WTC11 (cell line): Measurements from ENCODE around the gene BPI. TPM values are rescaled to one million over a fixed set of nuclear protein-coding genes. Genes with fewer than 3 reads are reported as not detected.

ENCODE experiments used
- ATAC-seq: fragments of 200-7000 bp; cut with Tn5 transposase; 2 replicates; pipeline ENCODE4 v1.10.0; 2021; ENCODE audit warnings: mild to moderate bottlenecking, moderate library complexity
- CTCF ChIA-PET: fragments of 300-600 bp; sonication (Branson Sonifier 250); formaldehyde crosslinking; loops from one replicate; lab custom pipeline; 2021; ENCODE audit warnings: antibody characterized with exemption; lab: Charles Lee
- POLR2A ChIA-PET: fragments of 350-600 bp; sonication (Branson Sonifier 250); formaldehyde crosslinking; loops from one replicate; lab custom pipeline; 2021; ENCODE audit warnings: antibody characterized with exemption; lab: Charles Lee
- DNase-seq: peaks from one replicate; pipeline ENCODE4 v3.0.0; 2021; ENCODE audit warnings: low spot score
- H3K27ac Mint-ChIP-seq: 2 replicates; pipeline ENCODE4 v1.8.0; 2021; ENCODE audit warnings: mixed read lengths
- H3K27me3 Mint-ChIP-seq: 2 replicates; pipeline ENCODE4 v1.8.0; 2021; ENCODE audit warnings: low read depth, mild to moderate bottlenecking, moderate library complexity, mixed read lengths
- H3K36me3 Mint-ChIP-seq: 2 replicates; pipeline ENCODE4 v1.8.0; 2021; ENCODE audit warnings: mixed read lengths
- H3K4me1 Mint-ChIP-seq: 2 replicates; pipeline ENCODE4 v1.8.0; 2022; ENCODE audit warnings: mixed read lengths
- H3K4me3 Mint-ChIP-seq: 2 replicates; pipeline ENCODE4 v1.8.0; 2021; ENCODE audit warnings: mild to moderate bottlenecking, moderate library complexity, mixed read lengths
- H3K9me3 Mint-ChIP-seq: 2 replicates; pipeline ENCODE4 v1.8.0; 2021; ENCODE audit warnings: mixed read lengths
- ATF1 ChIP-seq: sonication (generic); formaldehyde crosslinking; IDR thresholded peaks from 2 replicates; pipeline ENCODE4 v1.8.1; 2023; ENCODE audit warnings: mild to moderate bottlenecking, moderate library complexity, missing genetic modification reagents
- EMX1 ChIP-seq: fragments of 250-450 bp; sonication (Bioruptor Pico); IDR thresholded peaks from 2 replicates; pipeline ENCODE4 v1.8.0; 2021; ENCODE audit warnings: mild to moderate bottlenecking
- ESRRA ChIP-seq: sonication (generic); formaldehyde crosslinking; IDR thresholded peaks from 2 replicates; pipeline ENCODE4 v1.8.1; 2022; ENCODE audit warnings: mild to moderate bottlenecking, missing genetic modification reagents, borderline replicate concordance
- FOXJ3 ChIP-seq: sonication (generic); formaldehyde crosslinking; IDR thresholded peaks from 2 replicates; pipeline ENCODE4 v1.9.0; 2021; ENCODE audit warnings: missing genetic modification reagents, mild to moderate bottlenecking, borderline replicate concordance
- GABPB1 ChIP-seq: sonication (generic); formaldehyde crosslinking; IDR thresholded peaks from 2 replicates; pipeline ENCODE4 v1.8.1; 2023; ENCODE audit warnings: mild to moderate bottlenecking, missing genetic modification reagents
- GTF2I ChIP-seq: fragments of 250-450 bp; sonication (Bioruptor Pico); conservative IDR thresholded peaks from 2 replicates; pipeline ENCODE4 v1.4.0; 2021; ENCODE audit warnings: mild to moderate bottlenecking
- NFYB ChIP-seq: sonication (generic); formaldehyde crosslinking; conservative IDR thresholded peaks from 2 replicates; pipeline ENCODE4 v1.8.0; 2022; ENCODE audit warnings: low read depth, missing genetic modification reagents
- NR3C1 ChIP-seq: sonication (generic); formaldehyde crosslinking; conservative IDR thresholded peaks from 2 replicates; pipeline ENCODE4 v1.8.1; 2023; ENCODE audit warnings: low read depth, mild to moderate bottlenecking, missing genetic modification reagents
- PRRX2 ChIP-seq: fragments of 250-450 bp; sonication (Bioruptor Pico); IDR thresholded peaks from 2 replicates; pipeline ENCODE4 v1.8.0; 2021; ENCODE audit warnings: mild to moderate bottlenecking
- TCF7 ChIP-seq: sonication (generic); formaldehyde crosslinking; IDR thresholded peaks from 2 replicates; pipeline ENCODE4 v1.8.0; 2022; ENCODE audit warnings: mild to moderate bottlenecking, low read depth, missing genetic modification reagents, moderate library complexity
- ZNF121 ChIP-seq: sonication (generic); formaldehyde crosslinking; IDR thresholded peaks from 2 replicates; pipeline ENCODE4 v1.8.0; 2023; ENCODE audit warnings: missing genetic modification reagents
- ZNF317 ChIP-seq: sonication (generic); formaldehyde crosslinking; IDR thresholded peaks from 2 replicates; pipeline ENCODE4 v1.8.1; 2023; ENCODE audit warnings: low read depth, mild to moderate bottlenecking, moderate library complexity, missing genetic modification reagents, borderline replicate concordance
- ZNF396 ChIP-seq: fragments of 250-450 bp; sonication (Bioruptor Pico); IDR thresholded peaks from 2 replicates; pipeline ENCODE4 v1.8.0; 2021; ENCODE audit warnings: mild to moderate bottlenecking, moderate library complexity, borderline replicate concordance
- ZNF423 ChIP-seq: fragments of 250-450 bp; sonication (Bioruptor Pico); IDR thresholded peaks from 2 replicates; pipeline ENCODE4 v2.1.2; 2022; ENCODE audit warnings: mild to moderate bottlenecking, moderate library complexity
- ZNF671 ChIP-seq: fragments of 250-450 bp; sonication (Bioruptor Pico); IDR thresholded peaks from 2 replicates; pipeline ENCODE4 v1.8.0; 2021; ENCODE audit warnings: mild to moderate bottlenecking
- total RNA-seq: library from RNA; stranded (reverse); gene quantifications from 3 replicates; pipeline ENCODE4 v1.2.3, GENCODE V29; 2021
- TF ChIP-seq, protein P1 (sequence below): fragments of 200-600 bp; IDR thresholded peaks from 2 replicates; pipeline ENCODE4 v1.8.0; 2022; ENCODE audit warnings: antibody characterized with exemption
- TF ChIP-seq, protein P2 (sequence below): fragments of 250-450 bp; sonication (Bioruptor Pico); IDR thresholded peaks from 2 replicates; pipeline ENCODE4 v1.9.0; 2021; ENCODE audit warnings: mild to moderate bottlenecking
- TF ChIP-seq, protein P3 (sequence below): sonication (generic); formaldehyde crosslinking; IDR thresholded peaks from 2 replicates; pipeline ENCODE4 v1.8.0; 2023; ENCODE audit warnings: missing genetic modification reagents, mild to moderate bottlenecking, borderline replicate concordance
- TF ChIP-seq, protein P4 (sequence below): sonication (generic); formaldehyde crosslinking; IDR thresholded peaks from 2 replicates; pipeline ENCODE4 v1.8.1; 2023; ENCODE audit warnings: mild to moderate bottlenecking, missing genetic modification reagents, moderate library complexity
- TF ChIP-seq, protein P5 (sequence below): fragments of 250-450 bp; sonication (Bioruptor Pico); IDR thresholded peaks from 2 replicates; pipeline ENCODE4 v2.1.2; 2022; ENCODE audit warnings: mild to moderate bottlenecking, moderate library complexity
- TF ChIP-seq, protein P6 (sequence below): sonication (generic); formaldehyde crosslinking; IDR thresholded peaks from 2 replicates; pipeline ENCODE4 v1.8.0; 2022; ENCODE audit warnings: mild to moderate bottlenecking, missing genetic modification reagents
- TF ChIP-seq, protein P7 (sequence below): fragments of 250-450 bp; sonication (Bioruptor Pico); IDR thresholded peaks from 2 replicates; pipeline ENCODE4 v1.8.0; 2021; ENCODE audit warnings: mild to moderate bottlenecking

Gene BPI
- total RNA-seq, 1 experiment from 2014 or later, result not detected

DNA sequence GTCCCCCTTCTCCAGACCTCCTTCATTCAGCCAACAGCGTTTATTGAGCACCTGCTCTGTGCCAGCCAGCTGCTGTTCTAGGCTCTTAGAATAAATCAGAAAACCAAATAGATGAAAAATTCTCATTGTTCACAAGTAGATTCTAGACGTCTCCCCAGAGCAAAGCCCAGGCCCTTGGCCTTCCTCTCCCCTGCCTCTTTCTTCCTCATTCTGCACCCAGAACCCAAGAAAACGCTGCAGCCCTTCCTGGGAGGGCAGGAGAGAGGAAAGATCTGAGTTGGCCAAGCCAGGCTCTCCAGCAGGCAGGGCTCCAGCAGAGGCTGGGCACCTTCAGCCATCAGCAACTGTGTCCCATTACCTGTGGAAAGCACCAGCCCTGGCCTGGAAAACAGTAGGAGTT, 12.0 kb upstream of the BPI start:
- Mint-ChIP-seq H3K4me1 (peaks cover 18% of the 10 kb centered on the region), H3K27ac (no peak overlapping the region), H3K4me3 (no peak overlapping the region), H3K9me3 (no peaks in the 10 kb centered on the region), H3K27me3 (no peaks in the 10 kb centered on the region), H3K36me3 (no peaks in the 10 kb centered on the region)
- ChIA-PET CTCF (no interaction called here), POLR2A (no interaction called here)
- ATAC-seq, result no peak
- TF ChIP-seq, protein P1, sequence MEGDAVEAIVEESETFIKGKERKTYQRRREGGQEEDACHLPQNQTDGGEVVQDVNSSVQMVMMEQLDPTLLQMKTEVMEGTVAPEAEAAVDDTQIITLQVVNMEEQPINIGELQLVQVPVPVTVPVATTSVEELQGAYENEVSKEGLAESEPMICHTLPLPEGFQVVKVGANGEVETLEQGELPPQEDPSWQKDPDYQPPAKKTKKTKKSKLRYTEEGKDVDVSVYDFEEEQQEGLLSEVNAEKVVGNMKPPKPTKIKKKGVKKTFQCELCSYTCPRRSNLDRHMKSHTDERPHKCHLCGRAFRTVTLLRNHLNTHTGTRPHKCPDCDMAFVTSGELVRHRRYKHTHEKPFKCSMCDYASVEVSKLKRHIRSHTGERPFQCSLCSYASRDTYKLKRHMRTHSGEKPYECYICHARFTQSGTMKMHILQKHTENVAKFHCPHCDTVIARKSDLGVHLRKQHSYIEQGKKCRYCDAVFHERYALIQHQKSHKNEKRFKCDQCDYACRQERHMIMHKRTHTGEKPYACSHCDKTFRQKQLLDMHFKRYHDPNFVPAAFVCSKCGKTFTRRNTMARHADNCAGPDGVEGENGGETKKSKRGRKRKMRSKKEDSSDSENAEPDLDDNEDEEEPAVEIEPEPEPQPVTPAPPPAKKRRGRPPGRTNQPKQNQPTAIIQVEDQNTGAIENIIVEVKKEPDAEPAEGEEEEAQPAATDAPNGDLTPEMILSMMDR, result no peak
- TF ChIP-seq, protein P2, sequence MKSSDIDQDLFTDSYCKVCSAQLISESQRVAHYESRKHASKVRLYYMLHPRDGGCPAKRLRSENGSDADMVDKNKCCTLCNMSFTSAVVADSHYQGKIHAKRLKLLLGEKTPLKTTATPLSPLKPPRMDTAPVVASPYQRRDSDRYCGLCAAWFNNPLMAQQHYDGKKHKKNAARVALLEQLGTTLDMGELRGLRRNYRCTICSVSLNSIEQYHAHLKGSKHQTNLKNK (CRISPR knock-in tag), result no peak
- TF ChIP-seq, protein P3, sequence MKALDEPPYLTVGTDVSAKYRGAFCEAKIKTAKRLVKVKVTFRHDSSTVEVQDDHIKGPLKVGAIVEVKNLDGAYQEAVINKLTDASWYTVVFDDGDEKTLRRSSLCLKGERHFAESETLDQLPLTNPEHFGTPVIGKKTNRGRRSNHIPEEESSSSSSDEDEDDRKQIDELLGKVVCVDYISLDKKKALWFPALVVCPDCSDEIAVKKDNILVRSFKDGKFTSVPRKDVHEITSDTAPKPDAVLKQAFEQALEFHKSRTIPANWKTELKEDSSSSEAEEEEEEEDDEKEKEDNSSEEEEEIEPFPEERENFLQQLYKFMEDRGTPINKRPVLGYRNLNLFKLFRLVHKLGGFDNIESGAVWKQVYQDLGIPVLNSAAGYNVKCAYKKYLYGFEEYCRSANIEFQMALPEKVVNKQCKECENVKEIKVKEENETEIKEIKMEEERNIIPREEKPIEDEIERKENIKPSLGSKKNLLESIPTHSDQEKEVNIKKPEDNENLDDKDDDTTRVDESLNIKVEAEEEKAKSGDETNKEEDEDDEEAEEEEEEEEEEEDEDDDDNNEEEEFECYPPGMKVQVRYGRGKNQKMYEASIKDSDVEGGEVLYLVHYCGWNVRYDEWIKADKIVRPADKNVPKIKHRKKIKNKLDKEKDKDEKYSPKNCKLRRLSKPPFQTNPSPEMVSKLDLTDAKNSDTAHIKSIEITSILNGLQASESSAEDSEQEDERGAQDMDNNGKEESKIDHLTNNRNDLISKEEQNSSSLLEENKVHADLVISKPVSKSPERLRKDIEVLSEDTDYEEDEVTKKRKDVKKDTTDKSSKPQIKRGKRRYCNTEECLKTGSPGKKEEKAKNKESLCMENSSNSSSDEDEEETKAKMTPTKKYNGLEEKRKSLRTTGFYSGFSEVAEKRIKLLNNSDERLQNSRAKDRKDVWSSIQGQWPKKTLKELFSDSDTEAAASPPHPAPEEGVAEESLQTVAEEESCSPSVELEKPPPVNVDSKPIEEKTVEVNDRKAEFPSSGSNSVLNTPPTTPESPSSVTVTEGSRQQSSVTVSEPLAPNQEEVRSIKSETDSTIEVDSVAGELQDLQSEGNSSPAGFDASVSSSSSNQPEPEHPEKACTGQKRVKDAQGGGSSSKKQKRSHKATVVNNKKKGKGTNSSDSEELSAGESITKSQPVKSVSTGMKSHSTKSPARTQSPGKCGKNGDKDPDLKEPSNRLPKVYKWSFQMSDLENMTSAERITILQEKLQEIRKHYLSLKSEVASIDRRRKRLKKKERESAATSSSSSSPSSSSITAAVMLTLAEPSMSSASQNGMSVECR (CRISPR knock-in tag), result no peak
- TF ChIP-seq ZNF396 (CRISPR knock-in tag) (no peak), ZNF671 (CRISPR knock-in tag) (no peak), GABPB1 (CRISPR knock-in tag) (no peak), PRRX2 (CRISPR knock-in tag) (no peak)
- TF ChIP-seq, protein P4, sequence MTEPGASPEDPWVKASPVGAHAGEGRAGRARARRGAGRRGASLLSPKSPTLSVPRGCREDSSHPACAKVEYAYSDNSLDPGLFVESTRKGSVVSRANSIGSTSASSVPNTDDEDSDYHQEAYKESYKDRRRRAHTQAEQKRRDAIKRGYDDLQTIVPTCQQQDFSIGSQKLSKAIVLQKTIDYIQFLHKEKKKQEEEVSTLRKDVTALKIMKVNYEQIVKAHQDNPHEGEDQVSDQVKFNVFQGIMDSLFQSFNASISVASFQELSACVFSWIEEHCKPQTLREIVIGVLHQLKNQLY (CRISPR knock-in tag), result no peak
- TF ChIP-seq, all 79 proteins: peak for 0
- DNase-seq, result no peak

DNA sequence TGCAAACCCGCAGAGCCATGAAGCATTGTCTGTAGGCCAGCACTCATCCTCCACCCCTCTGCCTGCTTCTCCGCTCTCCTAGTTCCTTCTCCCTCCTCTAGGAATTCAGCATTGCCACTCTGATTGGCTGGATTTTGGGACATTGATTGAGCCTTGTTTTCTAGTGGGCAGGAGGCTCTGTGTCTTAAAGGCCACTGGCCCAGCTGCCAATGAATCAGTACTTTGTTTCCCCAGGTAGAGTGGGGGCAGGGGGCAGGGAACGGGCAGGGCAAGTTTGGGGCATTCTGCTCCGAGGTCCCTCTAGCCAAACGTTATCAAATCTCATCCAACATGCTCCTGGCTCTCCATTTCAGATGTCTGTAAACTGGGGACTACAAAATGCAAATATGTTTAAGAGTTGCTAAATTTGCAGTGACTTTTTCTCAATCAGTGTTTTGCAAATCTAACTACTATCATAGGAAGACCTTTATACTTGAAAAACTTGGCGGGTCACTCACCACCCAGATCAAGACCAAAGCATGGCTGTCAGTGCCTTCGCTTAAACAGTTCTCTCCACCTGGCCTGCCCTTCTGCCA, 10.4 kb upstream of the BPI start:
- Mint-ChIP-seq H3K27me3 (no peaks in the 10 kb centered on the region), H3K4me1 (peaks cover 12% of the 10 kb centered on the region), H3K27ac (no peak overlapping the region; the same call in 1 of the 2 replicates)
- DNase-seq (no peak), ATAC-seq (peak; percentile 49)
- CTCF ChIA-PET, result no interaction called here
- POLR2A ChIA-PET, result no interaction called here
- TF ChIP-seq ZNF423 (CRISPR knock-in tag) (no peak), ATF1 (no peak), ZNF317 (CRISPR knock-in tag) (peak; percentile 60; the same call in 1 of the 2 replicates), EMX1 (CRISPR knock-in tag) (no peak), NFYB (peak; percentile 57), GTF2I (CRISPR knock-in tag) (no peak)
- TF ChIP-seq, all 79 proteins: peak for 2
- Mint-ChIP-seq H3K9me3 (no peaks in the 10 kb centered on the region), H3K36me3 (no peaks in the 10 kb centered on the region), H3K4me3 (no peak overlapping the region)

DNA sequence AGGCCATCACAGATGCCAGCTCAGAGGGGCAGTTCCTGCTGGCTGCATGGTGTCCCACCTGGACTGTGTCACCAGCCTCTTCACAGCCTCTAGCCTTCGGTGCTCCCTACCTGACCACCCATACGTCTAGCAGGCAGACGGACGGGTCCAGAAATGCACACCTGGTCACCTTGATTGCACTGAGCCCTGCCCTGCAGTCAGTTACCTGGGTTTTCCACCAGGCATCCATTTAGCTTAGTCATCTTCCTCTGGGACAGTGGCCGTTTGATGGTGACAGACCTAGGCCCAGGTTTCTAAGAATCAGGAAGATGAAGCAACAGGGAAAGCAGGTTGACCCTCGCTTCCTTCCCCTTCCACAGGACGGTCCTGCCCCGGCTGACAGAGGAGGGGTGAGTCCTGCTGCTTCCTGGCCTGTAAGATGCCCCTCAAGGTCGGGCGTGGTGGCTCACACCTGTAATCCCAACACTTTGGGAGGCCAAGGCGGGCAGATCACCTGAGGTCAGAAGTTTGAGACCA, 9.8 kb upstream of the BPI start:
- H3K36me3 Mint-ChIP-seq, result no peaks in the 10 kb centered on the region
- ChIA-PET POLR2A (no interaction called here), CTCF (no interaction called here)
- ATAC-seq, result no peak
- H3K4me3 Mint-ChIP-seq, result no peak overlapping the region
- no peaks in the 10 kb centered on the region for H3K9me3 Mint-ChIP-seq
- peaks cover 12% of the 10 kb centered on the region for H3K4me1 Mint-ChIP-seq
- H3K27ac Mint-ChIP-seq, result no peak overlapping the region; the same call in 1 of the 2 replicates
- DNase-seq, result no peak
- no peaks in the 10 kb centered on the region for H3K27me3 Mint-ChIP-seq
- TF ChIP-seq ESRRA (CRISPR knock-in tag) (no peak), EMX1 (CRISPR knock-in tag) (no peak), FOXJ3 (CRISPR knock-in tag) (no peak), ZNF121 (CRISPR knock-in tag) (no peak), TCF7 (no peak), NR3C1 (no peak)
- TF ChIP-seq, protein P5, sequence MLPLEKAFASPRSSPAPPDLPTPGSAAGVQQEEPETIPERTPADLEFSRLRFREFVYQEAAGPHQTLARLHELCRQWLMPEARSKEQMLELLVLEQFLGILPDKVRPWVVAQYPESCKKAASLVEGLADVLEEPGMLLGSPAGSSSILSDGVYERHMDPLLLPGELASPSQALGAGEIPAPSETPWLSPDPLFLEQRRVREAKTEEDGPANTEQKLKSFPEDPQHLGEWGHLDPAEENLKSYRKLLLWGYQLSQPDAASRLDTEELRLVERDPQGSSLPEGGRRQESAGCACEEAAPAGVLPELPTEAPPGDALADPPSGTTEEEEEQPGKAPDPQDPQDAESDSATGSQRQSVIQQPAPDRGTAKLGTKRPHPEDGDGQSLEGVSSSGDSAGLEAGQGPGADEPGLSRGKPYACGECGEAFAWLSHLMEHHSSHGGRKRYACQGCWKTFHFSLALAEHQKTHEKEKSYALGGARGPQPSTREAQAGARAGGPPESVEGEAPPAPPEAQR (CRISPR knock-in tag), result no peak
- TF ChIP-seq, protein P6, sequence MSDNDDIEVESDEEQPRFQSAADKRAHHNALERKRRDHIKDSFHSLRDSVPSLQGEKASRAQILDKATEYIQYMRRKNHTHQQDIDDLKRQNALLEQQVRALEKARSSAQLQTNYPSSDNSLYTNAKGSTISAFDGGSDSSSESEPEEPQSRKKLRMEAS (CRISPR knock-in tag), result no peak
- TF ChIP-seq, protein P7, sequence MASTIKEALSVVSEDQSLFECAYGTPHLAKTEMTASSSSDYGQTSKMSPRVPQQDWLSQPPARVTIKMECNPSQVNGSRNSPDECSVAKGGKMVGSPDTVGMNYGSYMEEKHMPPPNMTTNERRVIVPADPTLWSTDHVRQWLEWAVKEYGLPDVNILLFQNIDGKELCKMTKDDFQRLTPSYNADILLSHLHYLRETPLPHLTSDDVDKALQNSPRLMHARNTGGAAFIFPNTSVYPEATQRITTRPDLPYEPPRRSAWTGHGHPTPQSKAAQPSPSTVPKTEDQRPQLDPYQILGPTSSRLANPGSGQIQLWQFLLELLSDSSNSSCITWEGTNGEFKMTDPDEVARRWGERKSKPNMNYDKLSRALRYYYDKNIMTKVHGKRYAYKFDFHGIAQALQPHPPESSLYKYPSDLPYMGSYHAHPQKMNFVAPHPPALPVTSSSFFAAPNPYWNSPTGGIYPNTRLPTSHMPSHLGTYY (CRISPR knock-in tag), result no peak
